ENCODE measurements around the gene PTPN12. TPM values are rescaled to one million over a fixed set of nuclear protein-coding genes. Genes with fewer than 3 reads are reported as not detected.

The PTPN12 gene
- polyA plus RNA-seq, 1 donor from 2014 or later = 49.5 TPM

- Histone ChIP-seq H3K9ac (ENCODE audit: low read length) (no peak overlapping the region), H3K27ac (ENCODE audit: low read length) (no peak overlapping the region), H3K9me2 (ENCODE audit: insufficient read depth, low read length) (no peaks in the 10 kb centered on the region), H2AFZ (ENCODE audit: low read depth, low read length) (no peak overlapping the region), H3K79me2 (replicated peaks; ENCODE audit: insufficient read depth, low read length) (no peaks in the 10 kb centered on the region), H3K4me3 (ENCODE audit: low read length) (no peak overlapping the region), H3K36me3 (ENCODE audit: insufficient read depth, low read length) (no peaks in the 10 kb centered on the region), H3K27me3 (ENCODE audit: insufficient read depth, low read depth, low read length) (no peaks in the 10 kb centered on the region), H3K4me2 (ENCODE audit: low read length) (no peak overlapping the region), H4K20me1 (ENCODE audit: insufficient read depth) (no peaks in the 10 kb centered on the region), H3F3A (ENCODE audit: insufficient read depth, low read length, poor library complexity, severe bottlenecking) (no peaks in the 10 kb centered on the region), H3K9me3 (ENCODE audit: low read length) (no peaks in the 10 kb centered on the region)
- TF ChIP-seq TAF1 (IDR thresholded peaks at IDR 0.05; ENCODE audit: low read depth) = no peak
- TF ChIP-seq RAD21 (conservative IDR thresholded peaks at IDR 0.05) = no peak
- no peak for TF ChIP-seq EP300 (conservative IDR thresholded peaks at IDR 0.05; ENCODE audit: poor library complexity, severe bottlenecking)
- no peak for TF ChIP-seq POLR2AphosphoS5 (IDR thresholded peaks at IDR 0.05)
- no peak for TF ChIP-seq EZH2 (IDR thresholded peaks at IDR 0.05; ENCODE audit: borderline replicate concordance, insufficient read depth, low read length, poor library complexity, severe bottlenecking)
- no peak for TF ChIP-seq MXI1 (conservative IDR thresholded peaks at IDR 0.05; ENCODE audit: poor library complexity, severe bottlenecking)
- no peak for TF ChIP-seq SMC3 (conservative IDR thresholded peaks at IDR 0.05; ENCODE audit: poor library complexity)
Measured at GRCh38 chr7:77648742-77649338, 111.7 kb downstream of the PTPN12 start.

- Histone ChIP-seq H3K27ac (ENCODE audit: low read length) (no peak overlapping the region), H3K9ac (ENCODE audit: low read length) (no peak overlapping the region), H3F3A (ENCODE audit: insufficient read depth, low read length, poor library complexity, severe bottlenecking) (no peaks in the 10 kb centered on the region), H3K9me2 (ENCODE audit: insufficient read depth, low read length) (no peaks in the 10 kb centered on the region), H3K79me2 (replicated peaks; ENCODE audit: insufficient read depth, low read length) (no peaks in the 10 kb centered on the region), H3K36me3 (ENCODE audit: insufficient read depth, low read length) (no peaks in the 10 kb centered on the region), H3K9me3 (ENCODE audit: low read length) (no peaks in the 10 kb centered on the region), H2AFZ (ENCODE audit: low read depth, low read length) (no peak overlapping the region), H4K20me1 (ENCODE audit: insufficient read depth) (no peaks in the 10 kb centered on the region), H3K4me3 (ENCODE audit: low read length) (no peak overlapping the region), H3K27me3 (ENCODE audit: insufficient read depth, low read depth, low read length) (no peaks in the 10 kb centered on the region), H3K4me2 (ENCODE audit: low read length) (no peak overlapping the region)
- TF ChIP-seq EZH2 (IDR thresholded peaks at IDR 0.05; ENCODE audit: borderline replicate concordance, insufficient read depth, low read length, poor library complexity, severe bottlenecking) (no peak), CTCF (IDR thresholded peaks at IDR 0.05; ENCODE audit: poor library complexity, severe bottlenecking) (no peak), SMC3 (conservative IDR thresholded peaks at IDR 0.05; ENCODE audit: poor library complexity) (no peak), EP300 (conservative IDR thresholded peaks at IDR 0.05; ENCODE audit: poor library complexity, severe bottlenecking) (no peak), POLR2AphosphoS5 (IDR thresholded peaks at IDR 0.05) (no peak), TAF1 (IDR thresholded peaks at IDR 0.05; ENCODE audit: low read depth) (no peak), REST (IDR thresholded peaks at IDR 0.05; ENCODE audit: borderline replicate concordance) (no peak), RAD21 (conservative IDR thresholded peaks at IDR 0.05) (no peak), MXI1 (conservative IDR thresholded peaks at IDR 0.05; ENCODE audit: poor library complexity, severe bottlenecking) (no peak)
Measured at GRCh38 chr7:77649716-77650349, 112.7 kb downstream of the PTPN12 start.

Data from neural cell (in vitro differentiated cells).